B cell (primary cell): Measurements from ENCODE around the gene NEDD4. TPM values are rescaled to one million over a fixed set of nuclear protein-coding genes. Genes with fewer than 3 reads are reported as not detected.
"Not testable (repeated sequence)": the region's sequence is repeated elsewhere in the genome, so short reads cannot be mapped to it uniquely, and the experiment has no call there.

Experiments used
- ATAC-seq: fragments of 200-7000 bp; cut with Tn5 transposase; one replicate; pipeline ENCODE4 v1.10.0; 2021; ENCODE audit warnings: low read depth, mild to moderate bottlenecking, moderate number of reproducible peaks, moderate library complexity
- CTCF ChIA-PET: fragments of 350-600 bp; sonication (Branson Sonifier 250); formaldehyde crosslinking; loops from one replicate; lab custom pipeline; 2021; ENCODE audit warnings: antibody characterized with exemption, inconsistent platforms; lab: Charles Lee
- POLR2A ChIA-PET: fragments of 350-600 bp; sonication (Branson Sonifier 250); formaldehyde crosslinking; loops from one replicate; lab custom pipeline; 2021; ENCODE audit warnings: antibody characterized with exemption; lab: Charles Lee
- DNase-seq: peaks from one replicate; pipeline ENCODE4 v3.0.0; 2013
- H2AFZ ChIP-seq: 2 replicates; pipeline ENCODE4 v1.6.1; 2012; ENCODE audit warnings: mild to moderate bottlenecking, low read depth, low read length; ENCODE audit not compliant: insufficient read depth, poor library complexity, severe bottlenecking
- H3K27ac ChIP-seq, 2 donors: 1 replicate in 1 of 2; 2 replicates in 1 of 2; pipeline ENCODE4 v1.5.1; 2012 to 2013; ENCODE audit warnings: low read length in 2 of 2, mild to moderate bottlenecking in 2 of 2, moderate library complexity in 1 of 2
- H3K27me3 ChIP-seq, 4 experiments: fragments of 200-600 bp in 1 of 4; sonication (generic) in 1 of 4; replicated peaks in 1 of 4; 1 replicate in 2 of 4; 2 replicates in 2 of 4; pipeline versions ENCODE4 v1.6.1 to v1.7.0; 2013 to 2016; ENCODE audit warnings: low read length in 3 of 4, mild to moderate bottlenecking in 2 of 4, mixed read lengths in 1 of 4, moderate library complexity in 1 of 4; ENCODE audit not compliant: insufficient read depth in 4 of 4, control insufficient read depth in 3 of 4; ENCODE audit errors: control extremely low read depth in 1 of 4
- H3K36me3 ChIP-seq, 2 experiments: replicated peaks in 1 of 2; 1 replicate in 1 of 2; 2 replicates in 1 of 2; pipeline versions ENCODE4 v1.6.1 to v1.7.1; 2013; ENCODE audit warnings: low read length in 1 of 2; ENCODE audit not compliant: insufficient read depth in 2 of 2, control insufficient read depth in 1 of 2; ENCODE audit errors: control extremely low read depth in 1 of 2, extremely low read depth in 1 of 2
- H3K4me1 ChIP-seq, 2 donors: fragments of 200-600 bp in 1 of 2; sonication (generic) in 1 of 2; 1 replicate in 1 of 2; 2 replicates in 1 of 2; pipeline versions ENCODE4 v1.5.1 to v1.6.1; 2013 to 2017; ENCODE audit warnings: low read length in 2 of 2; ENCODE audit not compliant: control insufficient read depth in 2 of 2, insufficient read depth in 2 of 2
- H3K4me2 ChIP-seq: replicated peaks from 2 replicates; pipeline ENCODE3; 2012; ENCODE audit warnings: mild to moderate bottlenecking, low read depth, low read length; ENCODE audit not compliant: poor library complexity, severe bottlenecking
- H3K4me3 ChIP-seq, 5 experiments: fragments of 200-600 bp in 1 of 5; sonication (generic) in 1 of 5; 1 replicate in 3 of 5; 2 replicates in 2 of 5; pipeline versions ENCODE4 v1.5.1 to v1.7.0; 2011 to 2016; ENCODE audit warnings: low read length in 4 of 5, mild to moderate bottlenecking in 4 of 5, low read depth in 2 of 5, control low read depth in 1 of 5, moderate library complexity in 1 of 5; ENCODE audit not compliant: insufficient read depth in 1 of 5; ENCODE audit errors: control extremely low read depth in 1 of 5, extremely low read depth in 1 of 5
- H3K79me2 ChIP-seq: fragments of 200-600 bp; sonication (generic); one replicate; pipeline ENCODE4 v1.6.0; 2016; ENCODE audit warnings: low read length; ENCODE audit not compliant: control insufficient read depth, insufficient read depth
- H3K9ac ChIP-seq: fragments of 200-600 bp; sonication (generic); 2 replicates; pipeline ENCODE4 v1.6.1; 2017; ENCODE audit warnings: mild to moderate bottlenecking, low read length, moderate library complexity
- H3K9me3 ChIP-seq, 3 donors: one replicate each; pipeline versions ENCODE4 v1.6.1 to v1.7.1; 2013; ENCODE audit warnings: low read length in 2 of 3; ENCODE audit not compliant: control insufficient read depth in 2 of 3, insufficient read depth in 1 of 3; ENCODE audit errors: control extremely low read depth in 1 of 3
- H4K20me1 ChIP-seq: 2 replicates; pipeline ENCODE4 v1.6.0; 2012; ENCODE audit warnings: mild to moderate bottlenecking, low read length; ENCODE audit not compliant: insufficient read depth, control insufficient read depth, poor library complexity, severe bottlenecking
- H3K27ac Mint-ChIP-seq: one replicate; pipeline ENCODE4 v1.8.0; 2021; ENCODE audit warnings: mixed read lengths
- H3K27me3 Mint-ChIP-seq: one replicate; pipeline ENCODE4 v1.8.0; 2021; ENCODE audit warnings: mixed read lengths
- H3K4me1 Mint-ChIP-seq: one replicate; pipeline ENCODE4 v1.8.0; 2021; ENCODE audit warnings: mixed read lengths
- H3K4me3 Mint-ChIP-seq: one replicate; pipeline ENCODE4 v1.8.0; 2021; ENCODE audit warnings: mixed read lengths
- H3K9me3 Mint-ChIP-seq: one replicate; pipeline ENCODE4 v1.8.0; 2022; ENCODE audit warnings: mixed read lengths; ENCODE audit not compliant: insufficient read depth
- CTCF ChIP-seq: fragments of 200-600 bp; IDR thresholded peaks from one replicate; pipeline ENCODE4 v1.8.0; 2022; ENCODE audit warnings: antibody characterized with exemption, mild to moderate bottlenecking
- EZH2 ChIP-seq: IDR thresholded peaks from 2 replicates; pipeline ENCODE4 v1.6.1; 2012; ENCODE audit warnings: borderline replicate concordance, low read depth, mild to moderate bottlenecking, moderate library complexity, low read length; ENCODE audit not compliant: insufficient read depth, poor library complexity, severe bottlenecking
- whole genome bisulfite sequencing: methylation state at CpG from one replicate; pipeline ENCODE4 v1.1.5; 2013; ENCODE audit warnings: missing lambda C conversion rate; ENCODE audit not compliant: insufficient coverage; 5-methylcytosine and 5-hydroxymethylcytosine counted together
- intact Hi-C: fragments of 100-400 bp; cut with micrococcal nuclease; formaldehyde crosslinking; loops from one replicate; pipeline ENCODE4 v1.10.0; 2022
- polyA plus RNA-seq: library from polyadenylated mRNA; depleted of rRNA; stranded (reverse); fragments of >200 nt; gene quantifications from 2 replicates; pipeline ENCODE4 v1.2.3, GENCODE V29; 2012
- total RNA-seq, 2 donors: library from RNA; stranded (reverse); fragments of 120-200 nt in 1 of 2; gene quantifications; 1 replicate in 1 of 2; 2 replicates in 1 of 2; pipeline versions ENCODE4 v1.2.3 to v1.2.4, GENCODE V29; 2013 to 2022

Gene NEDD4
- total and polyA plus RNA-seq, 2 donors (not counting 1 experiment from before 2014, with no cell fraction given), result 0.03 to 2.3 TPM

GRCh38 chr15:55853134-55853533 lies 140.3 kb downstream of the NEDD4 start:
- Mint-ChIP-seq H3K27me3 (no peaks in the 10 kb centered on the region), H3K27ac (no peak overlapping the region), H3K9me3 (no peaks in the 10 kb centered on the region), H3K4me3 (no peak overlapping the region), H3K4me1 (no peaks in the 10 kb centered on the region)
- POLR2A ChIA-PET, result no interaction called here
- Histone ChIP-seq H3K27me3 (no peaks in the 10 kb centered on the region), H3K79me2 (no peaks in the 10 kb centered on the region), H3K36me3 (no peaks in the 10 kb centered on the region), H3K4me1 (no peaks in the 10 kb centered on the region), H3K27ac (no peak overlapping the region), H3K4me3 (no peak overlapping the region), H3K9ac (no peak overlapping the region), H3K9me3 (no peaks in the 10 kb centered on the region), H4K20me1 (no peaks in the 10 kb centered on the region), H3K4me2 (no peak overlapping the region), H2AFZ (no peak overlapping the region)
- TF ChIP-seq EZH2 (no peak), CTCF (no peak)
- DNase-seq (no peak), ATAC-seq (no peak)
- WGBS, result no CpG with 5 or more reads among the region's 4 CpGs
- CTCF ChIA-PET, result no interaction called here
- intact Hi-C loops, result no loop called here

GRCh38 chr15:55846116-55846707 lies 147.2 kb downstream of the NEDD4 start:
- Histone ChIP-seq H3K36me3 (no peaks in the 10 kb centered on the region), H2AFZ (no peak overlapping the region), H3K79me2 (no peaks in the 10 kb centered on the region), H4K20me1 (no peaks in the 10 kb centered on the region), H3K9ac (no peak overlapping the region), H3K27ac (no peak overlapping the region), H3K4me1 (no peaks in the 10 kb centered on the region), H3K4me3 (no peak overlapping the region), H3K4me2 (no peak overlapping the region), H3K27me3 (no peaks in the 10 kb centered on the region), H3K9me3 (peaks cover 0 to 7% (median 0%) of the 10 kb centered on the region in 3 donors)
- peak; percentile 62 for DNase-seq
- ChIA-PET CTCF (interaction anchor here (0.6 to 4.4 kb wide), 8 partner anchors 15 to 583 kb away, joined by 3 to 38 read pairs (median 3); no protein-coding TSS in a partner anchor), POLR2A (no interaction called here)
- TF ChIP-seq EZH2 (no peak), CTCF (peak; percentile 93)
- intact Hi-C loops, result no loop called here
- WGBS, result 68% methylated on average over 4 of the region's 5 CpGs
- H3K4me1 Mint-ChIP-seq, result no peaks in the 10 kb centered on the region
- no peak for ATAC-seq
- H3K27me3 Mint-ChIP-seq, result no peaks in the 10 kb centered on the region
- H3K4me3 Mint-ChIP-seq, result no peak overlapping the region
- no peaks in the 10 kb centered on the region for H3K9me3 Mint-ChIP-seq
- H3K27ac Mint-ChIP-seq, result no peak overlapping the region

- H3K4me3 ChIP-seq, H3K4me1 ChIP-seq, H3K4me1 Mint-ChIP-seq, H3K27me3 ChIP-seq, H3K9me3 ChIP-seq, H2AFZ ChIP-seq, H3K4me2 ChIP-seq, intact Hi-C loops, H3K9ac ChIP-seq, DNase-seq, H3K27ac ChIP-seq, POLR2A ChIA-PET, H4K20me1 ChIP-seq, H3K27ac Mint-ChIP-seq, H3K79me2 ChIP-seq, H3K4me3 Mint-ChIP-seq, H3K27me3 Mint-ChIP-seq, H3K36me3 ChIP-seq, H3K9me3 Mint-ChIP-seq, ATAC-seq: not testable (repeated sequence)
- CTCF ChIA-PET, result interaction anchor here (4.4 kb wide), 1 partner anchor 193 kb away, joined by 38 read pairs; no protein-coding TSS in a partner anchor
- 94% methylated on average over 3 of the region's 4 CpGs for WGBS
Measured at GRCh38 chr15:55842897-55843296, 150.5 kb downstream of the NEDD4 start.
